Measurements from ENCODE around the gene SFSWAP. TPM values are rescaled to one million over a fixed set of nuclear protein-coding genes. Genes with fewer than 3 reads are reported as not detected.

The SFSWAP gene
- total and polyA plus RNA-seq, 2 of the 13 experiments (the other 11 are each of a cell fraction or from before 2014, with no cell fraction given) = 17.1 to 27.7 TPM

DNA sequence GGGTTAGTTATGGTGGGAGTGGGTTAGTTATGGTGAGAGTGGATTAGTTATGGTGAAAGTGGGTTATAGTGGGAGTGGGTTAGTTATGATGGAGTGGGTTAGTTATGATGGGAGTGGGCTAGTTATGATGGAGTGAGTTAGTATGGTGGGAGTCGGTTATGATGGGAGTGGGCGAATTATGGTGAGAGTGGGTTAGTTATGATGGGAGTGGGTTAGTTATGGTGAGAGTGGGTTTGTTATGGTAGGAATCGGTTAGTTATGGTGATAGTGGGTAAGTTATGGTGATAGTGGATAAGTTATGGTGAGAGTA is 22.1 kb upstream of the SFSWAP start (continued):
- TF ChIP-seq, protein P1, sequence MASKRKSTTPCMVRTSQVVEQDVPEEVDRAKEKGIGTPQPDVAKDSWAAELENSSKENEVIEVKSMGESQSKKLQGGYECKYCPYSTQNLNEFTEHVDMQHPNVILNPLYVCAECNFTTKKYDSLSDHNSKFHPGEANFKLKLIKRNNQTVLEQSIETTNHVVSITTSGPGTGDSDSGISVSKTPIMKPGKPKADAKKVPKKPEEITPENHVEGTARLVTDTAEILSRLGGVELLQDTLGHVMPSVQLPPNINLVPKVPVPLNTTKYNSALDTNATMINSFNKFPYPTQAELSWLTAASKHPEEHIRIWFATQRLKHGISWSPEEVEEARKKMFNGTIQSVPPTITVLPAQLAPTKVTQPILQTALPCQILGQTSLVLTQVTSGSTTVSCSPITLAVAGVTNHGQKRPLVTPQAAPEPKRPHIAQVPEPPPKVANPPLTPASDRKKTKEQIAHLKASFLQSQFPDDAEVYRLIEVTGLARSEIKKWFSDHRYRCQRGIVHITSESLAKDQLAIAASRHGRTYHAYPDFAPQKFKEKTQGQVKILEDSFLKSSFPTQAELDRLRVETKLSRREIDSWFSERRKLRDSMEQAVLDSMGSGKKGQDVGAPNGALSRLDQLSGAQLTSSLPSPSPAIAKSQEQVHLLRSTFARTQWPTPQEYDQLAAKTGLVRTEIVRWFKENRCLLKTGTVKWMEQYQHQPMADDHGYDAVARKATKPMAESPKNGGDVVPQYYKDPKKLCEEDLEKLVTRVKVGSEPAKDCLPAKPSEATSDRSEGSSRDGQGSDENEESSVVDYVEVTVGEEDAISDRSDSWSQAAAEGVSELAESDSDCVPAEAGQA (IDR thresholded peaks at IDR 0.05; ENCODE audit: low read depth) = no peak
- TF ChIP-seq, protein P1 (CRISPR knock-in tag; IDR thresholded peaks at IDR 0.05; ENCODE audit: borderline replicate concordance) = no peak
- TF ChIP-seq SRSF9 (IDR thresholded peaks at IDR 0.05; ENCODE audit: borderline replicate concordance, insufficient read depth, low read depth, low read length, poor library complexity, severe bottlenecking) = no peak
- TF ChIP-seq ZNF556 (CRISPR knock-in tag; IDR thresholded peaks at IDR 0.05; ENCODE audit: borderline replicate concordance) = no peak
- TF ChIP-seq KDM5A (IDR thresholded peaks at IDR 0.05; ENCODE audit: borderline replicate concordance, low read length) = no peak
- TF ChIP-seq EEA1 (CRISPR knock-in tag; IDR thresholded peaks at IDR 0.05; ENCODE audit: borderline replicate concordance) = no peak

DNA sequence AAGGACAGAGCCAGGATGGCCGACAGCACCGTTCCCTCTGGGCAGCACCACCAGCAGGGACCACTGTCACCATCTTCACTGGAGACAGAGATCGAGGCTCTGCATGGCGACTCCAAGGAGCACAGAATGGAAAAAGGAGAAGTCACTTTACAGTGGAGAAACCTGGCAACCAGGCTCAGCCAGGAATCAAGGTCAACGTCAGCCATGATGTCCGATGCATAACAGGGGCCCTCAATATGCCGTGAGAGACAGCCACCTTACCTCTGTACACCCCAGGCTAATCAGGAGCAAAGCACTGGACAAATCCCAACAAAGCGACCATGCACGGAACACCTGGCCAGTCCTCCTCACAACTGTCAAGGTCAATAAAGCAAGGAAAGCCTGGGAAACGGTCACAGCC is 20.6 kb upstream of the SFSWAP start:
- Histone ChIP-seq H3K9ac (ENCODE audit: insufficient read depth, low read depth, low read length) (no peak overlapping the region), H3K4me1 (ENCODE audit: insufficient read depth, low read length) (no peaks in the 10 kb centered on the region), H4K20me1 (ENCODE audit: insufficient read depth, low read length) (no peaks in the 10 kb centered on the region), H3K4me2 (ENCODE audit: low read depth, low read length) (no peak overlapping the region), H3K36me3 (replicated peaks in 1 of 2; ENCODE audit: control insufficient read depth in 1 of 2, insufficient read depth in 2 of 2, low read length in 2 of 2) (no peaks in the 10 kb centered on the region), H3K27ac (ENCODE audit: extremely low read length, insufficient read depth, low read length) (no peak overlapping the region), H3K79me2 (ENCODE audit: insufficient read depth, low read length) (no peaks in the 10 kb centered on the region), H3K4me3 (replicated peaks in 1 of 3; ENCODE audit: insufficient read depth in 1 of 3, low read depth in 2 of 3, low read length in 3 of 3) (no peak overlapping the region), H3K27me3 (ENCODE audit: control insufficient read depth in 1 of 2, insufficient read depth in 2 of 2, low read length in 2 of 2) (peaks cover 2 to 35% of the 10 kb centered on the region in 2 experiments; a peak in 2 of 5 replicates), H3K9me3 (ENCODE audit: low read length) (no peaks in the 10 kb centered on the region), H2AFZ (ENCODE audit: low read length) (no peak overlapping the region)
- 22% methylated on average over 8 of the region's 10 CpGs for WGBS (ENCODE audit: low lambda C conversion rate)
- ATAC-seq (no peak), DNase-seq (ENCODE audit: low spot score) (no peak), FAIRE-seq (no peak)
- ChIA-PET CTCF (ENCODE audit: low intra/inter-chr PET ratio, low total read pairs) (no interaction called here), POLR2A (no interaction called here)
- in situ Hi-C loops (cut with HindIII; ENCODE audit: extremely low pct_ligation_motif_present, low pct_unique_long_range_greater_than_20kb) (no loop called here), intact Hi-C loops (cut with micrococcal nuclease; ENCODE audit: unreplicated experiment) (no loop called here)
- BruUV-seq (replicated peaks) = no TSS peak
- TF ChIP-seq, protein P2, sequence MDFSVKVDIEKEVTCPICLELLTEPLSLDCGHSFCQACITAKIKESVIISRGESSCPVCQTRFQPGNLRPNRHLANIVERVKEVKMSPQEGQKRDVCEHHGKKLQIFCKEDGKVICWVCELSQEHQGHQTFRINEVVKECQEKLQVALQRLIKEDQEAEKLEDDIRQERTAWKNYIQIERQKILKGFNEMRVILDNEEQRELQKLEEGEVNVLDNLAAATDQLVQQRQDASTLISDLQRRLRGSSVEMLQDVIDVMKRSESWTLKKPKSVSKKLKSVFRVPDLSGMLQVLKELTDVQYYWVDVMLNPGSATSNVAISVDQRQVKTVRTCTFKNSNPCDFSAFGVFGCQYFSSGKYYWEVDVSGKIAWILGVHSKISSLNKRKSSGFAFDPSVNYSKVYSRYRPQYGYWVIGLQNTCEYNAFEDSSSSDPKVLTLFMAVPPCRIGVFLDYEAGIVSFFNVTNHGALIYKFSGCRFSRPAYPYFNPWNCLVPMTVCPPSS (IDR thresholded peaks at IDR 0.05) = no peak
- TF ChIP-seq, protein P3, sequence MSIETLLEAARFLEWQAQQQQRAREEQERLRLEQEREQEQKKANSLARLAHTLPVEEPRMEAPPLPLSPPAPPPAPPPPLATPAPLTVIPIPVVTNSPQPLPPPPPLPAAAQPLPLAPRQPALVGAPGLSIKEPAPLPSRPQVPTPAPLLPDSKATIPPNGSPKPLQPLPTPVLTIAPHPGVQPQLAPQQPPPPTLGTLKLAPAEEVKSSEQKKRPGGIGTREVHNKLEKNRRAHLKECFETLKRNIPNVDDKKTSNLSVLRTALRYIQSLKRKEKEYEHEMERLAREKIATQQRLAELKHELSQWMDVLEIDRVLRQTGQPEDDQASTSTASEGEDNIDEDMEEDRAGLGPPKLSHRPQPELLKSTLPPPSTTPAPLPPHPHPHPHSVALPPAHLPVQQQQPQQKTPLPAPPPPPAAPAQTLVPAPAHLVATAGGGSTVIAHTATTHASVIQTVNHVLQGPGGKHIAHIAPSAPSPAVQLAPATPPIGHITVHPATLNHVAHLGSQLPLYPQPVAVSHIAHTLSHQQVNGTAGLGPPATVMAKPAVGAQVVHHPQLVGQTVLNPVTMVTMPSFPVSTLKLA (IDR thresholded peaks at IDR 0.05) = no peak
- no peak for TF ChIP-seq ZNF30 (CRISPR knock-in tag; IDR thresholded peaks at IDR 0.05)
- TF ChIP-seq SMAD3 (CRISPR knock-in tag; IDR thresholded peaks at IDR 0.05) = no peak
- TF ChIP-seq CCAR2 (optimal IDR thresholded peaks at IDR 0.05; ENCODE audit: low read depth, low read length) = no peak
- TF ChIP-seq, protein P4, sequence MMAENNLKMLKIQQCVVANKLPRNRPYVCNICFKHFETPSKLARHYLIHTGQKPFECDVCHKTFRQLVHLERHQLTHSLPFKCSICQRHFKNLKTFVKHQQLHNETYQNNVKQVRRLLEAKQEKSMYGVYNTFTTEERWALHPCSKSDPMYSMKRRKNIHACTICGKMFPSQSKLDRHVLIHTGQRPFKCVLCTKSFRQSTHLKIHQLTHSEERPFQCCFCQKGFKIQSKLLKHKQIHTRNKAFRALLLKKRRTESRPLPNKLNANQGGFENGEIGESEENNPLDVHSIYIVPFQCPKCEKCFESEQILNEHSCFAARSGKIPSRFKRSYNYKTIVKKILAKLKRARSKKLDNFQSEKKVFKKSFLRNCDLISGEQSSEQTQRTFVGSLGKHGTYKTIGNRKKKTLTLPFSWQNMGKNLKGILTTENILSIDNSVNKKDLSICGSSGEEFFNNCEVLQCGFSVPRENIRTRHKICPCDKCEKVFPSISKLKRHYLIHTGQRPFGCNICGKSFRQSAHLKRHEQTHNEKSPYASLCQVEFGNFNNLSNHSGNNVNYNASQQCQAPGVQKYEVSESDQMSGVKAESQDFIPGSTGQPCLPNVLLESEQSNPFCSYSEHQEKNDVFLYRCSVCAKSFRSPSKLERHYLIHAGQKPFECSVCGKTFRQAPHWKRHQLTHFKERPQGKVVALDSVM (CRISPR knock-in tag; IDR thresholded peaks at IDR 0.05) = no peak
